Mesenchymal stem cell (in vitro differentiated cells and primary cell): ENCODE measurements around the gene INPP5A.

Source experiments
- DNase-seq: peaks from one replicate; pipeline ENCODE4 v3.0.0-alpha.2; 2013
- H2AFZ ChIP-seq: one replicate; pipeline ENCODE4 v1.6.1; 2013; ENCODE audit warnings: low read depth, mild to moderate bottlenecking, control low read depth, inconsistent platforms, low read length, moderate library complexity
- H2AK5ac ChIP-seq: 2 replicates; pipeline ENCODE4 v1.6.1; 2013; ENCODE audit warnings: low read length, moderate library complexity, mild to moderate bottlenecking, inconsistent platforms; ENCODE audit not compliant: severe bottlenecking
- H2BK120ac ChIP-seq: one replicate; pipeline ENCODE4 v1.6.1; 2013; ENCODE audit warnings: low read depth, mild to moderate bottlenecking, inconsistent platforms, low read length, moderate library complexity
- H2BK12ac ChIP-seq, 2 experiments: one replicate each; pipeline ENCODE4 v1.6.1; 2013; ENCODE audit warnings: inconsistent platforms in 2 of 2, low read length in 2 of 2, mild to moderate bottlenecking in 2 of 2, moderate library complexity in 2 of 2, control low read depth in 1 of 2
- H2BK15ac ChIP-seq: one replicate; pipeline ENCODE4 v1.6.1; 2013; ENCODE audit warnings: mild to moderate bottlenecking, low read depth, inconsistent platforms; ENCODE audit not compliant: poor library complexity, severe bottlenecking
- H2BK5ac ChIP-seq: 2 replicates; pipeline ENCODE4 v1.6.1; 2013; ENCODE audit warnings: low read depth, mild to moderate bottlenecking, low read length, control low read depth, inconsistent platforms; ENCODE audit not compliant: poor library complexity, severe bottlenecking
- H3K14ac ChIP-seq, 2 experiments: one replicate each; pipeline ENCODE4 v1.6.1; 2013; ENCODE audit warnings: inconsistent platforms in 2 of 2, low read length in 2 of 2, control low read depth in 1 of 2, mild to moderate bottlenecking in 1 of 2, moderate library complexity in 1 of 2
- H3K18ac ChIP-seq, 2 experiments: one replicate each; pipeline ENCODE4 v1.6.1; 2013; ENCODE audit warnings: inconsistent platforms in 2 of 2, low read length in 2 of 2, control low read depth in 1 of 2, low read depth in 1 of 2, mild to moderate bottlenecking in 1 of 2
- H3K23ac ChIP-seq, 2 experiments: one replicate each; pipeline ENCODE4 v1.6.1; 2013; ENCODE audit warnings: inconsistent platforms in 2 of 2, low read length in 2 of 2, mild to moderate bottlenecking in 2 of 2, moderate library complexity in 2 of 2, control low read depth in 1 of 2
- H3K27ac ChIP-seq: 2 replicates; pipeline ENCODE4 v1.5.1; 2013; ENCODE audit warnings: mild to moderate bottlenecking, moderate library complexity, low read length, control low read depth, inconsistent platforms; ENCODE audit not compliant: poor library complexity, severe bottlenecking
- H3K27me3 ChIP-seq, 2 experiments: 2 replicates each; pipeline versions ENCODE4 v1.6.1 to v1.7.0; 2013; ENCODE audit warnings: low read length in 2 of 2, mild to moderate bottlenecking in 2 of 2, moderate library complexity in 2 of 2, control low read depth in 1 of 2, inconsistent platforms in 1 of 2; ENCODE audit not compliant: control insufficient read depth in 1 of 2, insufficient read depth in 1 of 2
- H3K36me3 ChIP-seq, 2 experiments: 2 replicates each; pipeline versions ENCODE4 v1.6.1 to v1.7.0; 2013; ENCODE audit warnings: low read length in 2 of 2, control low read depth in 1 of 2, inconsistent platforms in 1 of 2, low read depth in 1 of 2, mild to moderate bottlenecking in 1 of 2; ENCODE audit not compliant: insufficient read depth in 2 of 2, control insufficient read depth in 1 of 2
- H3K4ac ChIP-seq, 2 experiments: one replicate each; pipeline ENCODE4 v1.6.1; 2013; ENCODE audit warnings: inconsistent platforms in 2 of 2, low read length in 2 of 2, mild to moderate bottlenecking in 2 of 2, moderate library complexity in 2 of 2, control low read depth in 1 of 2, low read depth in 1 of 2
- H3K4me1 ChIP-seq: 2 replicates; pipeline ENCODE4 v1.6.1; 2013; ENCODE audit warnings: low read depth, low read length, control low read depth; ENCODE audit not compliant: control insufficient read depth, insufficient read depth
- H3K4me2 ChIP-seq: 2 replicates; pipeline ENCODE4 v1.6.1; 2013; ENCODE audit warnings: low read length, mild to moderate bottlenecking, inconsistent platforms; ENCODE audit not compliant: poor library complexity, severe bottlenecking
- H3K4me3 ChIP-seq, 2 experiments: 2 replicates each; pipeline versions ENCODE4 v1.5.1 to v1.7.0; 2013; ENCODE audit warnings: low read length in 2 of 2, mild to moderate bottlenecking in 2 of 2, control low read depth in 1 of 2, low read depth in 1 of 2; ENCODE audit not compliant: insufficient read depth in 1 of 2
- H3K79me1 ChIP-seq: replicated peaks from 2 replicates; pipeline ENCODE4 v1.6.1; 2013; ENCODE audit warnings: mild to moderate bottlenecking, control low read depth, low read length, inconsistent platforms; ENCODE audit not compliant: poor library complexity, severe bottlenecking
- H3K9ac ChIP-seq: 2 replicates; pipeline ENCODE4 v1.7.0; 2013; ENCODE audit warnings: mild to moderate bottlenecking, low read length, moderate library complexity
- H3K9me3 ChIP-seq: 2 replicates; pipeline ENCODE4 v1.7.0; 2013; ENCODE audit warnings: mild to moderate bottlenecking, low read length; ENCODE audit not compliant: control insufficient read depth
- H4K8ac ChIP-seq: one replicate; pipeline ENCODE4 v1.6.1; 2013; ENCODE audit warnings: inconsistent platforms, mild to moderate bottlenecking, low read length, moderate library complexity
- H4K91ac ChIP-seq: one replicate; pipeline ENCODE4 v1.6.1; 2013; ENCODE audit warnings: mild to moderate bottlenecking, low read length, inconsistent platforms
- WGBS: methylation state at CpG from one replicate; pipeline ENCODE4 v1.1.7; 2013; ENCODE audit warnings: mixed read lengths; 5-methylcytosine and 5-hydroxymethylcytosine counted together

INPP5A gene

GRCh38 chr10:132774902-132775863, 237.6 kb downstream of the INPP5A start:
- Histone ChIP-seq H2BK12ac (no peak overlapping the region), H3K27me3 (no peaks in the 10 kb centered on the region), H3K23ac (no peak overlapping the region), H3K4me3 (no peak overlapping the region), H3K14ac (no peak overlapping the region), H4K8ac (peak overlapping the region; percentile 32), H2BK15ac (peak overlapping the region; percentile 15), H4K91ac (no peak overlapping the region), H3K9me3 (no peaks in the 10 kb centered on the region), H3K9ac (no peak overlapping the region), H3K4ac (no peak overlapping the region), H3K4me1 (peaks cover 2% of the 10 kb centered on the region), H2BK5ac (no peak overlapping the region), H2AK5ac (no peak overlapping the region), H3K79me1 (peaks cover 2% of the 10 kb centered on the region), H2BK120ac (no peak overlapping the region), H3K36me3 (peaks cover 0 to 60% of the 10 kb centered on the region in 2 experiments), H3K18ac (no peak overlapping the region), H2AFZ (no peak overlapping the region), H3K4me2 (no peak overlapping the region), H3K27ac (no peak overlapping the region)
- WGBS: 90% methylated on average over 19 of the region's 22 CpGs
- no peak for DNase-seq

DNA sequence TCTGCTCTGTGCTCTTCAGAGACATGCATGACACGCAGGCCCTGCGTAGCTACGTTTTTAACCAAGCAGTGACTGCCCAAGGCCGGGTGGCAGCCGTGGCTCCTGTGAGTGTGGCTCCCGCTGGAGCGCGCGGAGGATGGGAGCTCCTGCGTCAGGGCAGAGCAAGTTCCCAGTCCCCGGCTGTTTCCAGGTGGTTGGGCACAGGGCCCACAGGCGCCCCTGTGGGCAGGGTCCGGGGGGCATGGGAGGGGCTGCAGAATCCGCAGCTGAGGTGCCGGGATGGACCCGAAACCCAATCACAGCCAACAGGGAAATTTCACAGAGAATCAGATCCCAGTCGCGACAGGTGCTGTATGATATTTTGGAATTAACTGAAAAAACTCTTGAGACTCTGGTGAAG, 238.6 kb downstream of the INPP5A start:
- Histone ChIP-seq H2AFZ (no peak overlapping the region), H4K8ac (no peak overlapping the region), H3K23ac (no peak overlapping the region), H3K79me1 (peaks cover 2% of the 10 kb centered on the region), H3K36me3 (peaks cover 1 to 55% of the 10 kb centered on the region in 2 experiments), H2BK12ac (no peak overlapping the region), H3K14ac (no peak overlapping the region), H3K9ac (no peak overlapping the region), H2BK15ac (no peak overlapping the region), H3K4me3 (no peak overlapping the region), H3K9me3 (no peaks in the 10 kb centered on the region), H3K18ac (no peak overlapping the region), H2BK120ac (no peak overlapping the region), H3K27me3 (no peaks in the 10 kb centered on the region), H3K4ac (no peak overlapping the region), H3K27ac (no peak overlapping the region), H2BK5ac (no peak overlapping the region), H3K4me2 (no peak overlapping the region), H3K4me1 (peaks cover 2% of the 10 kb centered on the region), H4K91ac (no peak overlapping the region), H2AK5ac (no peak overlapping the region)
- 95% methylated on average over 18 of the region's 18 CpGs for WGBS
- DNase-seq: no peak

GRCh38 chr10:132776821-132777220, 239.2 kb downstream of the INPP5A start:
- Histone ChIP-seq H2BK5ac (no peak overlapping the region), H2AK5ac (no peak overlapping the region), H3K4me3 (no peak overlapping the region), H3K9ac (no peak overlapping the region), H2AFZ (no peak overlapping the region), H3K36me3 (peaks cover 8 to 56% of the 10 kb centered on the region in 2 experiments), H3K9me3 (no peaks in the 10 kb centered on the region), H4K91ac (no peak overlapping the region), H3K14ac (no peak overlapping the region), H3K4ac (no peak overlapping the region), H3K27me3 (no peaks in the 10 kb centered on the region), H3K27ac (no peak overlapping the region), H3K18ac (no peak overlapping the region), H4K8ac (no peak overlapping the region), H3K4me2 (no peak overlapping the region), H3K79me1 (peaks cover 2% of the 10 kb centered on the region), H2BK12ac (no peak overlapping the region), H3K23ac (no peak overlapping the region), H2BK120ac (no peak overlapping the region), H2BK15ac (no peak overlapping the region), H3K4me1 (peaks cover 2% of the 10 kb centered on the region)
- DNase-seq: no peak
- 85% methylated on average over 18 of the region's 18 CpGs for WGBS

GRCh38 chr10:132777441-132777840, 239.9 kb downstream of the INPP5A start:
- Histone ChIP-seq H3K18ac (no peak overlapping the region), H2BK12ac (no peak overlapping the region), H3K4me3 (no peak overlapping the region), H2BK5ac (no peak overlapping the region), H3K9me3 (no peaks in the 10 kb centered on the region), H3K79me1 (peaks cover 2% of the 10 kb centered on the region), H3K4me1 (peaks cover 2% of the 10 kb centered on the region), H2AK5ac (no peak overlapping the region), H3K4me2 (no peak overlapping the region), H3K14ac (no peak overlapping the region), H3K27ac (no peak overlapping the region), H3K27me3 (no peaks in the 10 kb centered on the region), H2AFZ (no peak overlapping the region), H4K8ac (no peak overlapping the region), H3K9ac (no peak overlapping the region), H4K91ac (no peak overlapping the region), H2BK15ac (no peak overlapping the region), H2BK120ac (no peak overlapping the region), H3K4ac (no peak overlapping the region), H3K36me3 (peaks cover 12 to 61% of the 10 kb centered on the region in 2 experiments), H3K23ac (no peak overlapping the region)
- 97% methylated on average over 14 of the region's 14 CpGs for WGBS
- no peak for DNase-seq
